Keratinocyte (primary cell): ENCODE measurements around the gene CGGBP1.

ENCODE experiments used
- CTCF ChIP-seq, 3 experiments: IDR thresholded peaks in 1 of 3; conservative IDR thresholded peaks in 1 of 3; optimal IDR thresholded peaks in 1 of 3; 2 replicates in 2 of 3; 3 replicates in 1 of 3; pipeline versions ENCODE3 to v1.5.1; 2011; ENCODE audit warnings: low read length in 3 of 3, mild to moderate bottlenecking in 3 of 3, moderate library complexity in 2 of 3, control low read depth in 1 of 3, inconsistent platforms in 1 of 3; ENCODE audit not compliant: insufficient read depth in 2 of 3; ENCODE audit errors: extremely low read depth in 1 of 3
- EZH2 ChIP-seq: IDR thresholded peaks from one replicate; pipeline ENCODE4 v1.6.1; 2012; ENCODE audit warnings: inconsistent platforms, mild to moderate bottlenecking, low read length, moderate library complexity

- TF ChIP-seq CTCF (optimal IDR thresholded peaks at IDR 0.05 in 1 of 3, IDR thresholded peaks at IDR 0.05 in 1 of 3, conservative IDR thresholded peaks at IDR 0.05 in 1 of 3; ENCODE audit: extremely low read depth in 1 of 3, insufficient read depth in 2 of 3, low read length in 3 of 3): no peak
- no peak for TF ChIP-seq EZH2
Observed at GRCh38 chr3:88019024-88019423, 39.8 kb downstream of the CGGBP1 start.
